Breast epithelium (tissue), 3 donors: ENCODE measurements around the gene ACOX3.

Source experiments
- POLR2A ChIP-seq: fragments of 450-650 bp; IDR thresholded peaks from one replicate; pipeline ENCODE4 v1.6.1; 2016; ENCODE audit warnings: antibody characterized with exemption, mild to moderate bottlenecking, moderate library complexity
- TF ChIP-seq, protein P1 (sequence below), 3 donors: fragments of 450-650 bp; IDR thresholded peaks; one replicate each; pipeline ENCODE4 v1.5.1; 2016 to 2017; ENCODE audit warnings: antibody characterized with exemption in 3 of 3, mild to moderate bottlenecking in 3 of 3, moderate library complexity in 3 of 3

DNA sequence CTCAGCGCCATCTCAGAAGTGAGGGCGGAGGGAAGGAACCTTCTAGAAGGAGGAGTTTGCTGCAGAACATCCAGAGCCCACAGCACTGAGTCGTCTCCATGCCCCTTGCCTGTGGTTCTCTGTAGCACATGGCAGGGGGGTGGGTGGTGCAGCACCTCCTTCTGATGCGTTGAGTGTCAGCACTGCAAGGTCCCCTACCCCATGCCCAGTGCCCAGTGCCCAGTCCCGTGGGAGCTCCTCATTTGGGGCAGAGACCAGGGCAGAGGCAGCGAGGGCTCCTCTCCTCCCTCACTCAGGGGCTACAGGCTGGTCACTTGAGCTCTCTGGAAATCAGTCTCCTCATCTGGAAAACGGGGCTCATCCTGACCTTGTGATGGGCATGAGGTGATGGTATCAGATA is 92.9 kb downstream of the ACOX3 start:
- no peak for TF ChIP-seq POLR2A
- TF ChIP-seq, protein P1, sequence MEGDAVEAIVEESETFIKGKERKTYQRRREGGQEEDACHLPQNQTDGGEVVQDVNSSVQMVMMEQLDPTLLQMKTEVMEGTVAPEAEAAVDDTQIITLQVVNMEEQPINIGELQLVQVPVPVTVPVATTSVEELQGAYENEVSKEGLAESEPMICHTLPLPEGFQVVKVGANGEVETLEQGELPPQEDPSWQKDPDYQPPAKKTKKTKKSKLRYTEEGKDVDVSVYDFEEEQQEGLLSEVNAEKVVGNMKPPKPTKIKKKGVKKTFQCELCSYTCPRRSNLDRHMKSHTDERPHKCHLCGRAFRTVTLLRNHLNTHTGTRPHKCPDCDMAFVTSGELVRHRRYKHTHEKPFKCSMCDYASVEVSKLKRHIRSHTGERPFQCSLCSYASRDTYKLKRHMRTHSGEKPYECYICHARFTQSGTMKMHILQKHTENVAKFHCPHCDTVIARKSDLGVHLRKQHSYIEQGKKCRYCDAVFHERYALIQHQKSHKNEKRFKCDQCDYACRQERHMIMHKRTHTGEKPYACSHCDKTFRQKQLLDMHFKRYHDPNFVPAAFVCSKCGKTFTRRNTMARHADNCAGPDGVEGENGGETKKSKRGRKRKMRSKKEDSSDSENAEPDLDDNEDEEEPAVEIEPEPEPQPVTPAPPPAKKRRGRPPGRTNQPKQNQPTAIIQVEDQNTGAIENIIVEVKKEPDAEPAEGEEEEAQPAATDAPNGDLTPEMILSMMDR (IDR thresholded peaks at IDR 0.05), result no peak
